ENCODE measurements around the gene KLHL41. TPM values are rescaled to one million over a fixed set of nuclear protein-coding genes. Genes with fewer than 3 reads are reported as not detected.

The KLHL41 gene
- total RNA-seq: 414 TPM

DNA sequence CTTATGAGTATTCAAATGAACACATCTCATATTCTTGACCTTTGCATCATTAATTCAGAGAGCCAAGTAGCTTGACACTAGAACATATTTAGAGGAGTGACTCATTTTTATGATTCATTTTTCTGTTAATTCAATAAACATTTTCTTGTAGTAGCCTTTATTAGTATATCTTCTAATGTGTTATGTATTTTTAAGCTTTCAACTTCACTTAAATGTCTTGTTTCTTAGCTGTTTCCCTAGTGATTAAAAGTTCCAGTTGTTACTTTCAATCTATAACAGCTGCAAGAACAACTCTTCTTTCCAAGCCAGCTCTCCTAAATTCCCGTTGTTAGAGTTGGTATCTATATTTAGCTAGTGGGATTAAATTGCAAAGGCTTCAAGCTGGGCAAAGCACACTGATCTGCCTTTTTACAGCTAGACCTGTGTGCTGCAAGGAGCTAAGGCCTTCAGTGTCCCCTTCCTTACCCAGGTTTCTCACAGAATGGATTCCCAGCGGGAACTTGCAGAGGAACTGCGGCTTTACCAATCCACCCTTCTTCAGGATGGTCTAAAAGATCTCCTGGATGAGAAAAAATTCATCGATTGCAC, at the start of gene KLHL41:
TSS of gene KLHL41 (plus strand) at position 405 of the 588 bp plus-strand sequence. CDS start at position 482, 77 bp downstream.
- DNase-seq: peak; percentile 46

- DNase-seq: no peak
These were observed 48.4 kb upstream of the KLHL41 start for GRCh38 chr2:169461143-169461542.

DNA sequence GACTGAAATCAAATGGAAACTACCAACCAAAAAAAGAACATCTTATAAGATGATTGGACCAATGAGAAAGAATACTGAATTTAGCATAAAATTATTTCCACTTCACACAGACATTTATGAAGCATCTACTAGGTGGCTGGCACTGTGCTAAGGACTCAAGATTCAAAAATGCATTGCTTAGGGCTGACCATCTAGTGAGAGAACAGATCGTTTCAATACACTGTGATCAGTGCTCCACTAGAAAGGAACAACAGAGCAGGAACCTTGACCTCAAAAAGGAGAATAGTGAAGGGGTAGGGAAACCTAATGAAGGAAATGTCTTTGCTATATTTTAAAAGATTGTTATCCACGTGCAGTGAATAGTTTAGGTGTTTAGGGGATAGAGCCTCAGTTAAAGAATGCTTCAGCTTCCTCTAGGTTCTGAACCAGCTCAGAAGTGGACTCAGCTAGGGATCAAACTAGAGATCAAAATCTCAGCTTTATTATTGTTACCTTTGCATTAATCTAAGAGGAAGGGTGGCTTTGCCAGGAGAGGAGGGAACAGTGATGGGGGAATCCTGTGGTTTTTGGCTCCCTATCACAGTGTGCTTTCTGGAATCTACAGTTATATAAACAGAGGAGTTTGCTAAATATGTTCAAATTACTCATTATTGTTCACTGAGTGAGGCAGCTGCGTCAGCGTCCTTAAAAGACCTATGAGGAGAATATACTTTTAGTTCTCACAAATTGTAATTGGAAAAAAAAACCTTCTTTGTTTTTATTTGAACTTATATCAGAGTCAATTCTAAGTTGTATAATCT, 46.4 kb upstream of the KLHL41 start:
- DNase-seq: no peak

GRCh38 chr2:169464466-169464865, 45.0 kb upstream of the KLHL41 start:
- DNase-seq: no peak

DNA sequence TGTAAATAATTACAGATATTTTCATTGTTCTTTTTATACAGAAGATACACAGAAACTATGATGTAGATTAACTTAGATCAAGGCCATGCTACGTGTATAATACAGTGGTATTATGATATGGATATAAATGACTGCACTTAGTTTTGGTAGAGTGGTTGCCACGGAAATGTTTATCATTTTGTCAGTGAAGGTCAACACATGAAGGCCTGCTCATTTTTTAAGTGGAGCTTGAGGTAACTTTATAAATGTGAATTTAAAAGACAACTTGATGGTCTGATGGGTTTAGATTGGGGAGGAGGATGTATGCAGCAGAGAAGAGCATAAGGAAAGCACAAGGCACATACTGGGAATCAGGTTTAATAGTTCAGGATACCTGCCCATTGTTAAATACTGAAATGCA, 44.6 kb upstream of the KLHL41 start:
- DNase-seq: no peak

- no peak for DNase-seq
These were observed 40.7 kb upstream of the KLHL41 start for GRCh38 chr2:169468841-169469240.

DNA sequence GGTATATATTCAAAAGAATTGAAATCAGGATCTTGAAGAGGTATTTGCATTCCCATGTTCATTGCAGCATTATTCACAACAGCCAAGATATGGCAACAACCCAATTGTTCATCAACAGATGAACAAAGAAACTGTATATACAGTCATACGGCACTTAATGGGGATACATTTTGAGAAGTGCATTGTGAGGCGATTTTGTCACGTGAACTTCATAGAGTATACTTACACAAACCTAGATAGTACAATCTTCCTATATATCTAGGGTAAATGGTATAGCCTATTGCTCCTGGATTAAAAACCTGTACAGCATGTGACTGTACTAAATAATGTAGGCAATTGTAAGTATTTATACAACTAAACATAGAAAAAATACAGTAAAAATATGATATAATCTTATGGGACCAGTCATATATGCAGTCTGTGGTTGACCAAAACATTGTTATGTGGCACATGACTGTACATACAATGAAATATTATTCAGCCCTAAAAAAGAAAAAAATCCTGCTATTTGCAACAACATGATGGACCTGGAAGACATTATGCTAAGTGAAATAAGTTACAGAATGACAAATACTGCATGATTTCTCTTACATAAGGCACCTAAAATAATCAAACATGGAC, 39.4 kb upstream of the KLHL41 start:
- no peak for DNase-seq

DNA sequence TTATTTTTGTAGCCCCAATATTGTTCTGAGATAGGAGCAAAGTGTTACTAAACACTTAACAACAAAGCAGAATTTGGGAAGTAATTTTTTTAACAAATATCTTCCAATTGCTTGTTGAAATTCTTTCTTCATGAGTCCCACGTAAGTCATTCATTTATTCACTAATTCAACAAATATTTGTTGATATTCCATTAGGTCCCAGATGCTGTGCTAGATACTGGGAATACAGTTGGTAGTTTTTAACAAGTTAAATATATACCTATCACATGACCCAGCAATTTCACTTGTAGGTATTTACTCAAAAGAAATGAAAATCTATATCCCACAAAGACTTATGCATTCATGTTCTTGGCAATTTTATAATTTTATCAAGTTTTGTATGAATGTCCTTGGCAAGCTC, 37.3 kb upstream of the KLHL41 start:
- DNase-seq: no peak

GRCh38 chr2:169476459-169476858, 33.0 kb upstream of the KLHL41 start:
- no peak for DNase-seq

DNA sequence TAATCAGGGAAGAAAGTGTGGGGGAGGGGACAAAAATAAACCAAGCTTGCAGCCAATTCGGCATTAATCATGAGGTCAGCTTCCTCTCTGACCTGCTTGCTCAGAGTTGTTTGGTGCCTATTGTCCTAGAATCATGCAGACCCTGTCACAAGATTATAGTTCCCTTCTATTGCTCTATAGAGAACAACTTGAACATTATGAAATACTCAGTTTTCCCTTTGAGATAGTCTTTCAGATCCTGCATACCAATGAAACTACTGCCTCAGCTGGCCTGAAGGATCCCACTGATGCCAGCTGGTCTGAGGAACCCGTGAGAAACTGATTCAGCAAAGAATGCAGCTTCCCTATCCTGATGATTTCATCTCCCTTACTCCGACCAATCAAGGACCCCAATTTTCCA, 31.2 kb upstream of the KLHL41 start:
- no peak for DNase-seq

DNA sequence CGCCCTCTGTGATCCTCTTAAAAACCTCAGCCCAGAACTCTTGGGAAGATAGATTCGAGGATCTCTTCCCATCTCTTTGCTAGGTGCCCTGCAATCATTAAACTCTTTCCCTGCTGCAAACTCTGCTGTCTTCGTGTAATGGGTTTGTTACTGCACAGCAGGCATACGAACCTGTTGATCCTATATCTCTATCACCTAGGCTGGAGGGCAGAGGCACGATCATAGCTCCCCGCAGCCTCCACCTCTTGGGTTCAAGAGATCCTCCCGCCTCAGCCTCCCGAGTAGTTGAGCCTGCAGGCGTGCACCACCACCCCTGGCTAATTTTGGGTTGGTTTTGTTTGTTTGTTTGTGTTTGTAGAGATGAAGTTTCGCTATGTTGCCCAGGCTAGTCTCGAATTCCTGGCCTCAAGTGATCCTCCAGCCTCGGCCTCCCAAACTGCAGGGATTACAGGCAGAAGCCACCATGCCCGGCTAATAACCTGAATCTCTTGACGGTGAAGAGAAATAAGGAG, 30.7 kb upstream of the KLHL41 start:
- no peak for DNase-seq

- DNase-seq: peak; percentile 75
These were observed 30.0 kb upstream of the KLHL41 start, which contains the start of gene BBS5 for GRCh38 chr2:169479257-169480078. TSS of gene BBS5 (plus strand) at chr2:169479494. CDS start at chr2:169479554, 60 bp downstream.

DNA sequence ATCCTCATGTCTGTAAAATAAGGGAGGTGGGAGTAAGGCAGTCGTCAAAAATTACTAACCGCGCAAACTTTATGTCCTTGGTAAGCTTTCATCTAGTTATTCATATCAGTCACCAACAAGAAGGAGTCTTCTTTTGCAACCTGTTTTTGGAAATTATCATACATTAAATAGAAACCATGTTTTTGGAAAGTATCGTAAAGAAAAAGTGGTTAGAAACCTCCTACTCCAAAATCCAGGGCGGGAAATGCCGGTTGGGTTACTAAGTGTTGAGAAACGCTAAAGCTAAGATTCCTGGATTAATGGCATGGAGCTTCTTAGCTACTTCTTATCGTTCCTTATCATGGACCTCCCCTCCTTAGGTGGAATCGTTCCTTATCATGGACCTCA, 29.4 kb upstream of the KLHL41 start:
- no peak for DNase-seq

- DNase-seq: no peak
These were observed 23.8 kb upstream of the KLHL41 start for GRCh38 chr2:169485650-169486138.

DNA sequence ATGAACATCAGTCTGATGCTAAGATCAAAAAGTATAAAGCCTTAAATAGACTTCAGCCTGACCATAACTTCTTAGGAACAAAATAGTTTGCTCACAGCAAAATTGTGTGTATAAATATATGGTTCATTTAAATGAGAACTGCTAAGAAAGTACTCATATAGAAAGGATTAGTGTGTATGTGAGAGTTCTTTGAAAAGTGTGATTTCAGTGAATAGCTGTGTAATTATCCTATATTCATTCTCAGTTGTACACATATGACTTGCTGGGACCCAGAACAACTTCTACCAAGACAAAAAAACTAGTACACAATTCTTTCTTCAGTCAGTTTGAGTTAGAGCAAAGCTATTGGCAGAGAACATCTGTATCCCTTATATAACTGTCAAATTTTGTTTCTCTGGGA, 23.0 kb upstream of the KLHL41 start:
- DNase-seq: no peak

- no peak for DNase-seq
These were observed 18.7 kb upstream of the KLHL41 start for GRCh38 chr2:169490834-169491233.

GRCh38 chr2:169491378-169491777, 18.1 kb upstream of the KLHL41 start:
- no peak for DNase-seq

- DNase-seq: no peak
These were observed 16.1 kb upstream of the KLHL41 start for GRCh38 chr2:169493360-169493759.

DNA sequence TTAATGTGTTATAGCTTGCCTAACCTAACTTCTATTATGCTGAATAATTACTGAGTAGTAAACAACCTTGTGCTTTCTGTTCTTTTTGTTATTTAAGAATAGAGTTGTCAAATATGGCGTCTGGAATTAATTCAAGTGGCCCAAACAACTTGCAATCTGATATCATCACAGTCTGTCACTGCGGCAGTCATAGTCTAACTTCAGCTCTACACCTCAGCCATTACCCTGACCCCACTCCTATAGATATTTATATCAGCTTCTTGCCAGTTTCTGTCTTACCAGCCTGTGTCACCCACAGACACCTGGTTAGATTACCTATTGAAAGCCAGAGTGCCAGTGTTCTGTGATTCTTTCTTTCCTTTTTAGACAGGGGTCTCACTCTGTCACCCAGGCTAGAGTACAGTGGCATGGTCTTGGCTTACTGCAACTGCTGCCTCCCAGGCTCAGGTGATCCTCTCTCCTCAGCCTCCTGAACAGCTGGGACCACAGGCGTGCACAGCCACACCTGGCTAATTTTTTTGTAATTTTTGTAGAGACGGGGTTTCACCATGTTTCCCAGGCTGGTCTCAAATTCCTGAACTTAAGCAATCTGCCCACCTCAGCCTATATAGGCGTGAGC, 14.1 kb upstream of the KLHL41 start:
- DNase-seq: no peak

DNA sequence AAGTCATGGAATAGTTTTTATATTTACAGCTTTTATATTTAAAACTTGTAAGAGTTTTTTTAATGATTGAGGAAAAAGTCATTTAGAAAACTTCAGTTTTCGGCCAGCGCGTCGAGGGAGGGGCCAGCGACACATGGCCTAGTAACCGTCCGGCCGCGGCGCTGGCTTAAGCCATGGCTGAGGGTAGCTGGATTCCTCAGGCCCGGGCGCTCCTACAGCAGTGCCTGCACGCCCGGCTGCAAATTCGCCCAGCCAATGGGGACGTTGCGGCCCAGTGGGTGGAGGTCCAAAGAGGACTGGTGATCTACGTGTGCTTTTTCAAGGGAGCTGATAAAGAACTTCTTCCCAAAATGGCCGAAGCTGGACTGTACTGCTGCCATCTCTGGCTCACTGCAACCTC, 4.9 kb upstream of the KLHL41 start:
- DNase-seq: no peak

DNA sequence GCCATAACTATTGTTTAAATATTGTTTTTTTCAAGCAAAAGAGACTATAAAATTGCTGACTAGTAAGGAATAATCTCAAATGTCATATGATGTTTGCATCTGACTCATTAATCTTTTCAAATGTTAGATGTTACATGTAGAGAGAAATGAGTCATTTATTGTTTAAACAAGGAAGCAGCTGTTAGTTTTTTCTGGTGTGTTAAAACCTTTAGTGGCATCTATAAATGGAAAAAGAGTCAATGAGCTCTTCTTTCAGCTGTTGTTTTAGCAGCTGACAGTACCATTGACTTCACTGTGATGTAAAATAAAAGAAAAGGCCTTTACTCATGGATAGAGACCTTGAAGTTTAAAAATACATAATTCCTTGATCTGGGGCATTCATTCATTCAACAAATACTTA, 1.8 kb upstream of the KLHL41 start:
- no peak for DNase-seq

- DNase-seq: no peak
These were observed 453 bp downstream of the KLHL41 start for GRCh38 chr2:169509955-169510354.

Data from skin of body (tissue), 2 donors.